Measurements from ENCODE around the gene ALCAM. TPM values are rescaled to one million over a fixed set of nuclear protein-coding genes. Genes with fewer than 3 reads are reported as not detected.

Gene ALCAM
- total RNA-seq, 2 donors from 2014 or later, result 3.3 to 16.5 TPM

DNA sequence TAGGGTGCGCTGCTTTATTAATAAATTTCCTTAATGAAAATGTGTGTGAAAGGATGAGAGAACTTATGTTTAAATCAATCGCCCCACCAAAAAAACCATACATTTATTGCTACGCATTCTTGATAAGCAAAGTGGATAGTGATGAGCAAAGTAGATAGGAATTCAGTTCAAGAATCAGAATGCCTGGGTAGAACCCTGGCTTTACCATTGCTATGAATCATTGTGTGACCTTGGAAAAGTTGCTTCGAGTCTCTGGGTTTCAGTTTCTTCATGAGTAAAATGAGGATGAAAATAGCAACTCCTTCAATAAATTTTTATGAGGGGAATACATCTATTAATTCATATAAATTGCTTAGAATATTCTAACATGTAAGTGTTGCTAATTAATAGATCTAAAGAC, 2.6 kb upstream of the ALCAM start:
- TF ChIP-seq, protein P1, sequence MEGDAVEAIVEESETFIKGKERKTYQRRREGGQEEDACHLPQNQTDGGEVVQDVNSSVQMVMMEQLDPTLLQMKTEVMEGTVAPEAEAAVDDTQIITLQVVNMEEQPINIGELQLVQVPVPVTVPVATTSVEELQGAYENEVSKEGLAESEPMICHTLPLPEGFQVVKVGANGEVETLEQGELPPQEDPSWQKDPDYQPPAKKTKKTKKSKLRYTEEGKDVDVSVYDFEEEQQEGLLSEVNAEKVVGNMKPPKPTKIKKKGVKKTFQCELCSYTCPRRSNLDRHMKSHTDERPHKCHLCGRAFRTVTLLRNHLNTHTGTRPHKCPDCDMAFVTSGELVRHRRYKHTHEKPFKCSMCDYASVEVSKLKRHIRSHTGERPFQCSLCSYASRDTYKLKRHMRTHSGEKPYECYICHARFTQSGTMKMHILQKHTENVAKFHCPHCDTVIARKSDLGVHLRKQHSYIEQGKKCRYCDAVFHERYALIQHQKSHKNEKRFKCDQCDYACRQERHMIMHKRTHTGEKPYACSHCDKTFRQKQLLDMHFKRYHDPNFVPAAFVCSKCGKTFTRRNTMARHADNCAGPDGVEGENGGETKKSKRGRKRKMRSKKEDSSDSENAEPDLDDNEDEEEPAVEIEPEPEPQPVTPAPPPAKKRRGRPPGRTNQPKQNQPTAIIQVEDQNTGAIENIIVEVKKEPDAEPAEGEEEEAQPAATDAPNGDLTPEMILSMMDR (IDR thresholded peaks at IDR 0.05), result no peak
- Histone ChIP-seq H3K4me1 (peaks cover 0 to 34% of the 10 kb centered on the region in 2 donors), H3K27ac (no peak overlapping the region), H3K36me3 (no peaks in the 10 kb centered on the region), H3K9me3 (no peaks in the 10 kb centered on the region), H3K4me3 (no peak overlapping the region), H3K27me3 (no peaks in the 10 kb centered on the region)
- no peak for DNase-seq (ENCODE audit: low spot score)

DNA sequence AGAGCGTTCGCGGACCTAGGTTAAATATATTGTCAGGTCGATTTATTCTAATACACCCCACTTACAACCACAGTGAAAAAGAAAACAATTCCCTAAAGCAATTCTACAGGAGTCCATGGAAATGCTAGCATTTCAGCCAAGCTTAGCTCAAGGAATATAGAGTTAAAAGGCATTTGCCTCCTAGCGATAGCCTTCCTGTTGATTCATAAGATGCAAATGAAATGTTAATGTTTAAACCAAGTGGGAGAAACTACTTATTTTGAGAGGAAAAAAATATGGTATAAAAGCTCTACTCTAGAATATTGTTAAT, 1.7 kb upstream of the ALCAM start:
- Histone ChIP-seq H3K27me3 (no peaks in the 10 kb centered on the region), H3K9me3 (no peaks in the 10 kb centered on the region), H3K27ac (no peak overlapping the region), H3K36me3 (no peaks in the 10 kb centered on the region), H3K4me3 (no peak overlapping the region), H3K4me1 (peaks cover 0 to 34% of the 10 kb centered on the region in 2 donors)
- DNase-seq (ENCODE audit: low spot score), result no peak
- TF ChIP-seq, protein P1 (IDR thresholded peaks at IDR 0.05), result no peak

DNA sequence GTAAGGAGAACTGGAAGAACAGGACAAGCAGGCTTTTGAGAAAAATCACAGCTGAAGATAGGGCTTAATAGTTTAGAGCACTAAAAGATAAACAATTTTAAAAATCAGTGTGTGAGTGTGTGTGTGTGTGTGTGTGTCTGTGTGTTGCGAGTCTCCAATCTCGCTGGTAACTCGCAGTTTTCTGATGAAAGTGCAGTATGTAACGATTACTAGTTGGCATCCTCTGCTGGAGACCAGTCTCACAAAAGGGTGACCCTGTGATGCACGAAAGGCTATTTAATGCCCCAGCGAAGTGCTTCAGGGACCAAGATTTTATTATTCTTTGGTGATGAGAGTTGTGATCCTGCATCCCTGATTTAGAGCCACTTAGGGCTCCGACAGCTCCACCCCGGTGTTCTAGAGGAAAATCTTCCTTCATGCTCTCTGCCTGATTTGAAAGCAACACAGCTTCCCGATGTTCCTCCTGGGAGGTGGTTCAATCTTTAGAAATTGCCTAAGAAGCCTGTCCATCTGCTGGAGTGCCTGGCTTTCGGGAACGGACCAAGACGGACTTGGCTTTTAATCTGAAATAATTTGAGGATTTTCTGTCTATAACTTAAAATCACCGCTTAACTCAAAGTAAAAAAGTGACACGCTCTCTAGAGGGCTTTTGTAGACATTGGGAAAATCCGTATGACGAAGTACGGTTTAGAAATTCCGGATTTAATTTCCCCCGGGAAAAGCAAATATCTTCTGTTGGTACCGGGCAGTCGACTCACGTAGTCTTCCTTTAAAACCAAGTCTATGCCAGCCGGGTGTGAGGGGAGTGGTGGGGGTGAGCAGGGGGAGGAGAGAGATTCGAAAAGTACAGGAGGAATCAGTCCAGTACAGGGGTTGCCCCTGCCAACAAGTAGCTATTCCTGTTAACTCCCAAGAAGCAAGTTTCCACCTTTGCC, 1.1 kb upstream of the ALCAM start:
- TF ChIP-seq, protein P1 (IDR thresholded peaks at IDR 0.05), result no peak
- Histone ChIP-seq H3K36me3 (no peaks in the 10 kb centered on the region), H3K9me3 (no peaks in the 10 kb centered on the region), H3K4me3 (peak overlapping the region; percentile 43 to 60), H3K4me1 (peaks cover 0 to 34% of the 10 kb centered on the region in 2 donors), H3K27me3 (no peaks in the 10 kb centered on the region), H3K27ac (peak overlapping the region; percentile 40 to 47)
- no peak for DNase-seq (ENCODE audit: low spot score)

DNA sequence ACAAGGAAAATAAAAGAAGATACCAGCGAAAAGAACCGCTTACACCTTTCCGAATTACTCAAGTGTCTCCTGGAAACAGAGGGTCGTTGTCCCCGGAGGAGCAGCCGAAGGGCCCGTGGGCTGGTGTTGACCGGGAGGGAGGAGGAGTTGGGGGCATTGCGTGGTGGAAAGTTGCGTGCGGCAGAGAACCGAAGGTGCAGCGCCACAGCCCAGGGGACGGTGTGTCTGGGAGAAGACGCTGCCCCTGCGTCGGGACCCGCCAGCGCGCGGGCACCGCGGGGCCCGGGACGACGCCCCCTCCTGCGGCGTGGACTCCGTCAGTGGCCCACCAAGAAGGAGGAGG, 325 bp downstream of the ALCAM start:
- Histone ChIP-seq H3K36me3 (no peaks in the 10 kb centered on the region), H3K4me1 (peaks cover 0 to 34% of the 10 kb centered on the region in 2 donors), H3K4me3 (peak overlapping the region; percentile 43 to 60), H3K27ac (peak overlapping the region in 1 of 2 donors; percentile 67), H3K9me3 (no peaks in the 10 kb centered on the region), H3K27me3 (no peaks in the 10 kb centered on the region)
- TF ChIP-seq, protein P1 (IDR thresholded peaks at IDR 0.05), result peak in 1 of 2 donors; percentile 5
- no peak for DNase-seq (ENCODE audit: low spot score)

DNA sequence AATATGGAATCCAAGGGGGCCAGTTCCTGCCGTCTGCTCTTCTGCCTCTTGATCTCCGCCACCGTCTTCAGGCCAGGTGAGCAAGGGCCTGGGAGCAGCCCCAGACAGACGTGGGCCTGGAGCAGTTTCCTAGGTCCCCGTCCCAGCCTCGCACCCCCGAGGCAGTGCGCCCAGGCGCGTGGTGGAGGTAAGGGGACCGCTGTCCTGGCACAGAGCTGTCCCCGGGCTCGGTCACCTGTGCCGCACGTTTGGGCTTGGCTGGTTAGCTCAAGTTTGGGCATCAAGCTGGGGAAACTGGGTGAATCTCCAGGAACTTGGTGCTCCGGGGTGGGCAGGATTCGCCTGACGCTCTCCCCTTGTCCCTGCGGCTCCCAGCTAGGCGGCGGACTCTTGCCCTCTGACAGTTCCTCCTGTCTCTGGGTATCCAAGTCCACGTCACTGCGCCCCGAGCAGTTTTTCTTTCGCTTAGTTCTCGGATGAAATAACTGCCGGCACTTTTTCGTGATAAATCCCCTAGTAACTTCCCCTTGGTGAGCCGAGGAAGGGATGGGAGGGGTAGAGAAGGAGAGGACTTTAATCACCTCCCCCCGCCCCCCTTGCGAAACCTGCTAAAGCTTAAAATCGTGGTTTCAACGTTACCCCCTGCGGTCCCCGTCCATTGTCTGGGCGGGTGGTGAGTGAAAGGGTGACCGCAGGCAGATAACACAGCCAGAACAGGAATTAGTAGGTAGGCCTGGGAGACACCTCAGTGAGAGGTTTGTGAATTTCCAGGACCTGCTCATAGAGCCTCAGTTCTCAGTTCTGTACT, 901 bp downstream of the ALCAM start:
- Histone ChIP-seq H3K36me3 (no peaks in the 10 kb centered on the region), H3K27me3 (no peaks in the 10 kb centered on the region), H3K9me3 (no peaks in the 10 kb centered on the region), H3K27ac (peak overlapping the region; percentile 11 to 67), H3K4me3 (peak overlapping the region; percentile 43 to 60), H3K4me1 (peaks cover 0 to 34% of the 10 kb centered on the region in 2 donors)
- TF ChIP-seq, protein P1 (IDR thresholded peaks at IDR 0.05), result peak in 1 of 2 donors; percentile 47
- DNase-seq (ENCODE audit: low spot score), result peak; percentile 77
